GM10248 (cell line): ENCODE data around the gene CYREN.

Experiments
- CTCF ChIA-PET: fragments of 300-600 bp; sonication (Branson Sonifier 250); formaldehyde crosslinking; extraction: SDS; loops from one replicate; lab custom pipeline; 2021; ENCODE audit warnings: antibody characterized with exemption; lab: Yijun Ruan, JAX
- POLR2A ChIA-PET: fragments of 350-650 bp; sonication (Branson Sonifier 250); formaldehyde crosslinking; extraction: SDS; loops from one replicate; lab custom pipeline; 2020; ENCODE audit warnings: antibody characterized with exemption; lab: Yijun Ruan, JAX
- DNase-seq: peaks from one replicate; pipeline ENCODE4 v3.0.0; 2012; ENCODE audit errors: extremely low spot score
- TF ChIP-seq, protein P1 (sequence below): IDR thresholded peaks from 2 replicates; pipeline ENCODE4 v1.5.1; 2012; ENCODE audit warnings: mild to moderate bottlenecking, low read depth; ENCODE audit errors: extremely low read depth, missing control alignments, control extremely low read depth

CYREN gene

DNA sequence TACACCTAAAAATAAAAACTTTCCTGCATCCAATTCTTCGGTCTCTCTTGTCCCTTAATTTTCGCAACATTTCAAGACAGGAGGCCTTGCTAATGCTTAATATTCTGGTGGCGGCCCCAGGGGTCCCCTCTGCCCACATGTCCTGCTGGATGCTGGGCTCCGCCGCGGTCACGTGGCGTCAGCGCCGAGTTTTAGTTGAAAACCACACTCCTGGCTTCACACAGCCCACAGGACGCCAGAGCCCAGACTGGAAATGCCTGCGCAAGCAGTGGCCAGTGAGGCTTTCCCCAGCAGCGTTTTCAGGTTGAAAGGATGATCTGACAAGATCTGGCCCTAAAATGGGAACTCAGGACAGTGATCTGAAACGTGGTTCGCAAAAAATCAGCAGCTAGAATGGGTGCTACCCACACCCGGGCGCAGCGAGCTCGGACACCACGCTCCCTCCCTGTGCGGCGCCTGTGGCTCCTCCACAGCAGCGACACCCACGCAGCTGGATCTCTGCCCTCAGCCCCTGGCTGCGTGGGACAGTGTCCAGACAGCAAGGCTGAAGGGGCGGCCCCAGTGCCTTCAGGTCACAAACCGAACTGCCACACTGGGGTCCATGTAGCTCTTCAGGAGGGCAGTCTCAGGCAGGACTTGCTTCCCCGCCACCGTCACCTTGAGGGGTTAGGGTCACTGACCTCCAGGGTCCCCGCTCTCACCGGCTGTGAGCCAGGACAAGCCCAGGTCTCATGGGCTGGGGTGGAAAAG lies 11.6 kb upstream of the CYREN start:
- CTCF ChIA-PET, result interaction anchor here (4.7 kb wide), 1 partner anchor 12 kb away, joined by 29 read pairs; the partner anchor contains the start of gene CYREN
- POLR2A ChIA-PET, result no interaction called here

GRCh38 chr7:135181261-135181928 lies 10.9 kb upstream of the CYREN start:
- TF ChIP-seq, protein P1, sequence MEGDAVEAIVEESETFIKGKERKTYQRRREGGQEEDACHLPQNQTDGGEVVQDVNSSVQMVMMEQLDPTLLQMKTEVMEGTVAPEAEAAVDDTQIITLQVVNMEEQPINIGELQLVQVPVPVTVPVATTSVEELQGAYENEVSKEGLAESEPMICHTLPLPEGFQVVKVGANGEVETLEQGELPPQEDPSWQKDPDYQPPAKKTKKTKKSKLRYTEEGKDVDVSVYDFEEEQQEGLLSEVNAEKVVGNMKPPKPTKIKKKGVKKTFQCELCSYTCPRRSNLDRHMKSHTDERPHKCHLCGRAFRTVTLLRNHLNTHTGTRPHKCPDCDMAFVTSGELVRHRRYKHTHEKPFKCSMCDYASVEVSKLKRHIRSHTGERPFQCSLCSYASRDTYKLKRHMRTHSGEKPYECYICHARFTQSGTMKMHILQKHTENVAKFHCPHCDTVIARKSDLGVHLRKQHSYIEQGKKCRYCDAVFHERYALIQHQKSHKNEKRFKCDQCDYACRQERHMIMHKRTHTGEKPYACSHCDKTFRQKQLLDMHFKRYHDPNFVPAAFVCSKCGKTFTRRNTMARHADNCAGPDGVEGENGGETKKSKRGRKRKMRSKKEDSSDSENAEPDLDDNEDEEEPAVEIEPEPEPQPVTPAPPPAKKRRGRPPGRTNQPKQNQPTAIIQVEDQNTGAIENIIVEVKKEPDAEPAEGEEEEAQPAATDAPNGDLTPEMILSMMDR, result no peak
- POLR2A ChIA-PET, result no interaction called here

More for the DNA sequence above, 11.6 kb upstream of the CYREN start:
- TF ChIP-seq, protein P1, result no peak
- DNase-seq, result no peak

DNA sequence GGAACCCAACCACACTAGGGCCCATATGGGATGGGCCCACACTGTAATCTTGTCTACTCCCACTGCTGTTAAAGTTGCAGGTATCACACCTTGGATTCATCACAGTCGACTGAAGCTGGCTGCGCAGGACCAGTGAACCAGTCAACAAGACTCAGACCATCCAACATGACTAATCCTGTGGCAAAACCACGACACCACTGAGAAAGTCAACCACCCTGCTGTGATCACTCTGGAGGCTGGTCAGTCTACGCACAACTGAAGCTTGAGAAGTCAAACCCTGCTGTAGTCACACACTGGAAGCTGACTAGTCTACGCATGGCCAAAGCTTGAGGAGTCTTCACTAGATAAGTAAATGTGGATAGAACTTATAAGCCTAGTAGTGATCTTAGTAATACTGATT lies 9.6 kb upstream of the CYREN start:
- DNase-seq, result no peak
- CTCF ChIA-PET, result interaction anchor here (0.8 to 4.7 kb wide), 6 partner anchors 10 to 544 kb away, joined by 3 to 29 read pairs (median 3); partner anchors contain the start of genes CYREN and TMEM140
- TF ChIP-seq, protein P1, result no peak
- POLR2A ChIA-PET, result no interaction called here

More at GRCh38 chr7:135181261-135181928, 10.9 kb upstream of the CYREN start:
- CTCF ChIA-PET, result interaction anchor here (1.6 to 4.7 kb wide), 2 partner anchors 11 to 28 kb away, joined by 3 to 29 read pairs; partner anchors contain the start of gene CYREN
- DNase-seq, result no peak

GRCh38 chr7:135179321-135179925 lies 8.9 kb upstream of the CYREN start:
- ChIA-PET CTCF (interaction anchor here (0.8 to 4.7 kb wide), 7 partner anchors 9 to 544 kb away, joined by 3 to 29 read pairs (median 3); partner anchors contain the start of genes CYREN and TMEM140), POLR2A (interaction anchor here (0.6 kb wide), 1 partner anchor 28 kb away, joined by 3 read pairs; no protein-coding TSS in a partner anchor)
- TF ChIP-seq, protein P1, result no peak
- no peak for DNase-seq

DNA sequence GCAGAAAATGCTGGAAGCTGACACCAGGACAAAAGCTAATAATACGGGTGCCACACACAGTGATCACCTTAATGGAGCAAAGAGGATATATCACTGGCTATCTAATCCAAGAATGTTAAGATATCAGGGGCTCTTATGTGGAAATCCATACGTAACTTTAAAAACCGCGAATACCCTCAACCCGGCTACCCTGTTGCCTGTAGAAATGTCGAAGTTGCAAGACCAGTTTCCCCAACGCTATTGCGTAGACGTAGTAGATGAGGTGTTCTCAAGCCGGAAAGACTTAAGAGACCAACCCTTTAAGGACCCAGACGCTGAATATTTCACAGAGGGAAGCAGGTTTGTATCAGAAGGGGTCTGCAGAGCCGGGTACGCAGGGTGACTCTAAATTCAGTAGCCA lies 7.9 kb upstream of the CYREN start:
- DNase-seq, result no peak
- ChIA-PET POLR2A (no interaction called here), CTCF (interaction anchor here (1.0 to 4.7 kb wide), 4 partner anchors 8 to 100 kb away, joined by 3 to 29 read pairs (median 4); partner anchors contain the start of gene CYREN)
- TF ChIP-seq, protein P1, result no peak
